Lung (tissue), 12 donors: ENCODE data around the gene SLC25A19. TPM values are rescaled to one million over a fixed set of nuclear protein-coding genes. Genes with fewer than 3 reads are reported as not detected.
"Not testable (repeated sequence)": the region's sequence is repeated elsewhere in the genome, so short reads cannot be mapped to it uniquely, and the experiment has no call there.

Experiments used
- ATAC-seq: fragments of 200-7000 bp; cut with Tn5 transposase; one replicate; pipeline ENCODE4 v1.9.1; 2020; ENCODE audit warnings: moderate number of reproducible peaks; ENCODE audit not compliant: insufficient read depth, low FRiP score
- DNase-seq, 3 donors: peaks; one replicate each; pipeline ENCODE4 v3.0.0-alpha.2; 2013 to 2017
- H3K27ac ChIP-seq, 2 donors: one replicate each; pipeline ENCODE4 v1.5.1; 2013; ENCODE audit warnings: mild to moderate bottlenecking in 2 of 2, moderate library complexity in 2 of 2, control low read depth in 1 of 2, inconsistent platforms in 1 of 2, low read depth in 1 of 2, low read length in 1 of 2
- H3K27me3 ChIP-seq, 3 donors: one replicate each; pipeline ENCODE4 v1.5.1; 2013; ENCODE audit warnings: low read length in 2 of 3; ENCODE audit not compliant: control insufficient read depth in 3 of 3, insufficient read depth in 3 of 3
- H3K36me3 ChIP-seq, 4 donors: one replicate each; pipeline ENCODE4 v1.5.1; 2013; ENCODE audit warnings: low read length in 4 of 4, mild to moderate bottlenecking in 1 of 4, moderate library complexity in 1 of 4; ENCODE audit not compliant: control insufficient read depth in 4 of 4, insufficient read depth in 4 of 4
- H3K4me1 ChIP-seq, 5 donors: one replicate each; pipeline ENCODE4 v1.5.1; 2013; ENCODE audit warnings: low read length in 5 of 5, mild to moderate bottlenecking in 2 of 5, moderate library complexity in 1 of 5; ENCODE audit not compliant: control insufficient read depth in 5 of 5, insufficient read depth in 5 of 5
- H3K4me3 ChIP-seq: one replicate; pipeline ENCODE4 v1.5.1; 2013; ENCODE audit warnings: mild to moderate bottlenecking, control low read depth, moderate library complexity
- H3K9ac ChIP-seq, 2 donors: one replicate each; pipeline ENCODE4 v1.5.1; 2013; ENCODE audit warnings: low read length in 2 of 2, control low read depth in 1 of 2; ENCODE audit not compliant: insufficient read depth in 1 of 2
- H3K9me3 ChIP-seq, 4 donors: one replicate each; pipeline ENCODE4 v1.5.1; 2013; ENCODE audit warnings: low read length in 3 of 4, mild to moderate bottlenecking in 1 of 4, moderate library complexity in 1 of 4; ENCODE audit not compliant: control insufficient read depth in 4 of 4, insufficient read depth in 3 of 4
- CTCF ChIP-seq: IDR thresholded peaks from 2 replicates; pipeline ENCODE4 v1.5.1; 2012; ENCODE audit warnings: mild to moderate bottlenecking; ENCODE audit errors: control extremely low read depth, extremely low read depth
- WGBS, 2 donors: extraction: QIAGEN DNeasy Blood & Tissue Kit; methylation state at CpG; one replicate each; pipeline ENCODE4 v1.1.7; 2013; 5-methylcytosine and 5-hydroxymethylcytosine counted together
- polyA plus RNA-seq, 2 donors: library from polyadenylated mRNA; stranded (reverse); fragments of 200-250 nt; gene quantifications; one replicate each; pipeline ENCODE4 v1.2.1, GENCODE V29; 2013
- total RNA-seq, 2 donors: library from RNA; depleted of rRNA in 1 of 2; stranded (reverse); fragments of >200 nt in 1 of 2; gene quantifications; one replicate each; pipeline ENCODE4 v1.2.1, GENCODE V29; 2014 to 2021
- donor health status: control.
- donor health status: control.
- donor health status: Bipolar disorder and iron deficiency.
- donor health status: healthy.
- donor health status: DM: yes; HTN: yes; CAD: no.

The SLC25A19 gene
- total and polyA plus RNA-seq, 4 donors = 9.8 to 27.4 (median 24.0) TPM

DNA sequence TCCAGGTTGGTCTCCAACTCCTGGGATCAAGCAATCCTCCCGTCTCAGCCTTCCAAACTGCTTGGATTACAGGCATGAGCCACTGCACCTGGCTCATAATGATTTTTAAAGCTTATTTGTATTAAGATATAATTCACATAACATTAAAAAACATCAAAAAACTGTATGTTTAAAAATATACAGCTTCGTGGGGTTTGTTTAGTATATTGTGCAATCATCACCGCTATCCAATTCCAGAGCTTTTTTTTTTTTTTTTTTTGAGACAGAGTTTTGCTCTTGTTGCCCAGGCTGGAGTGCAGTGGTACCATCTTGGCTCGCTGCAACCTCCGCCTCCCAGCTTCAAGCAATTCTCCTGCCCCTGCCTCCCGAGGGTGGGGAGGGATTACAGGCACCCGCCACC lies 11.0 kb upstream of the SLC25A19 start:
- Histone ChIP-seq H3K4me3 (no peak overlapping the region), H3K36me3 (no peaks in the 10 kb centered on the region), H3K9me3 (no peaks in the 10 kb centered on the region), H3K9ac (no peak overlapping the region), H3K4me1 (no peaks in the 10 kb centered on the region), H3K27me3 (no peaks in the 10 kb centered on the region), H3K27ac (no peak overlapping the region)
- ATAC-seq (no peak), DNase-seq (no peak)
- WGBS, 2 donors = 72% methylated on average over 7 of the region's 7 CpGs
- TF ChIP-seq CTCF = no peak

DNA sequence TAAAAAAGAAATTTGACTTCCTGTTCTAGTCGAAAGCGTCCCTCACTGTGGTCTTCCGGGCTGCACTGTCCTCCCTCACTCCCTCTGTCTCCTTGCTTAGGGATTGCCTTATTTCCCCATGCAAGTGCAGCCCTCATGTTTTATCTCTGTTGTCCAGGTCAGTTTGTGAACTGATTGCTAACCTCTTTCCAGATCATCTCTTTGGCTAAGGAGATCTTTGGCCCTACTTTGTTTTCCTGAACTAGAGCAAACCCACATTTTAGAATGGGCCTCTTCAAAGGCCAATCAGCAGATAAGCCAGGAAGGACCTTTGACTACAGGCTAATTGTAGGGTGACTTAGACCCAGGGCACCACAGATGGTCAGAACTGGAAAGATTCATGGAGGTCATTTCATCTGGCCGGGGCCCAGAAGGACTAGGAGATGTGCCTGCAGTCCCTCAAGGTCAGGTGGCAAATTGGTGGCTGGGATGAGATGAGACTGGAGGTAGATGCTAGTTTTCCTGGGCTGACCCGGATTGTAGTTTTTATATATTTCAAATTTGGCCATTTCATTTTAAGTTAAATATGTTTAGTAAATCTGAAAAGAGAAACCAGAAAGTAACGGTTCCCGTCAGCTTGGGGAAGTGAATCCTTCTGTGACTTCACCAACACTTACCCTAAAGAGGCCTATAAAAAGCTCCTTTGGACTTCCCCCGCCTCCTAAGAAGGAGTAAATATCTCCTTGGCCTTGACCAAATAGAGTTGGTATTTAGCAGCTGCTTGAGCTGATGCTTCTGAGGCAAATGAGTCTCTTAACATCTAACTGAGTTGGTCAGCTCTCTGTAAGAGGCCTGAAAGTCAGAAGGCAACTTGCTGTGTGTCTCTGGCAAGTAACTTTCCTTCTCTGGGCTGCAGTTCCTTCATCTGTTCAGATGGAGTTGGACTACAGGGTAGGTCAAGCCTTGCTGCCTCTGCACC lies 6.2 kb upstream of the SLC25A19 start:
- Histone ChIP-seq H3K4me3 (no peak overlapping the region), H3K36me3 (no peaks in the 10 kb centered on the region), H3K9me3 (no peaks in the 10 kb centered on the region), H3K27ac (peak overlapping the region in 1 of 2 donors; percentile 61), H3K9ac (no peak overlapping the region), H3K27me3 (no peaks in the 10 kb centered on the region), H3K4me1 (no peaks in the 10 kb centered on the region)
- no peak for TF ChIP-seq CTCF
- DNase-seq = no peak
- ATAC-seq = peak; percentile 38
- WGBS, 2 donors = 39 to 64% methylated on average over 8 of the region's 8 CpGs

DNA sequence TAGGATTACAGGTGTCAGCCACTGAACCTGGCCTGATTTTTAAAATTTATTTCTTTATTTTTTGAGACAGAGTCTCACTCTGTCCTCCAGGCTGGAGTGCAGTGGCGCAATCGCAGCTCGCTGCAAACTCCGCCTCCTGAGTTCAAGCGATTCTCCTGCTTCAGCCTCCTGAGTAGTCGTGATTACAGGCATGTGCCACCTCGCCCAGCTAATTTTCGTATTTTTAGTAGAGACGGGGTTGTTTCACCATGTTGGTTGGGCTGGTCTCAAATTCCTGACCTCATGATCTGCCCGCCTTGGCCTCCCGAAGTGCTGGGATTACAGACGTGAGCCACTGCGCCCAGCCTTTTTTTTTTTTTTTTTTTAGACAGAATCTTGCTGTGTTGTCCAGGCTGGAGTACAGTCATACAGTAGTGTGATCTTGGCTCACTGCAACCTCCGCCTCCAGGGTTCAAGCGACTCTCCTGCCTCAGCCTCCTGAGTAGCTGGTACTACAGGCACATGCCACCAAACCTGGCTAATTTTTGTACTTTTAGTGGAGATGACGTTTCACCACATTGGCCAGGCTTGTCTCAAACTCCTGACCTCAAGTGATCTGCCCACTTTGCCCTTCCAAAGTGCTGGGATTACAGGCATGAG lies 3.7 kb upstream of the SLC25A19 start:
- H3K36me3 ChIP-seq, ATAC-seq, DNase-seq, H3K4me1 ChIP-seq, H3K9me3 ChIP-seq, H3K27me3 ChIP-seq, H3K4me3 ChIP-seq, H3K9ac ChIP-seq: not testable (repeated sequence)
- 50 to 58% methylated on average over 16 of the region's 16 CpGs for WGBS, 2 donors
- H3K27ac ChIP-seq = peak overlapping the region in 1 of 2 donors; percentile 14

- peaks cover 0 to 7% (median 2%) of the 10 kb centered on the region in 4 donors for H3K36me3 ChIP-seq
- peak overlapping the region; percentile 16 for H3K4me3 ChIP-seq
- no peak for ATAC-seq
- TF ChIP-seq CTCF = no peak
- 2% methylated on average over 26 of the region's 26 CpGs for WGBS, 2 donors
- peak in 2 of 3 donors; percentile 63 to 74 for DNase-seq
- no peaks in the 10 kb centered on the region for H3K27me3 ChIP-seq
- H3K9me3 ChIP-seq = no peaks in the 10 kb centered on the region
- H3K27ac ChIP-seq = peak overlapping the region; percentile 91 to 93
- H3K9ac ChIP-seq = peak overlapping the region in 1 of 2 donors; percentile 85
- peaks cover 0 to 8% (median 0%) of the 10 kb centered on the region in 5 donors for H3K4me1 ChIP-seq
These were observed 652 bp upstream of the SLC25A19 start for GRCh38 chr17:75289832-75290337.
